Lower leg skin (tissue), 3 donors: ENCODE results near the gene CASS4.

ENCODE experiments used
- POLR2A ChIP-seq, 2 donors: fragments of 450-650 bp; IDR thresholded peaks; one replicate each; pipeline ENCODE4 v1.6.1; 2016 to 2017; ENCODE audit warnings: antibody characterized with exemption in 2 of 2, mild to moderate bottlenecking in 1 of 2, moderate library complexity in 1 of 2
- TF ChIP-seq, protein P1 (sequence below), 3 donors: fragments of 450-650 bp; IDR thresholded peaks; one replicate each; pipeline ENCODE4 v1.5.1; 2016; ENCODE audit warnings: antibody characterized with exemption in 3 of 3, mild to moderate bottlenecking in 3 of 3, moderate library complexity in 2 of 3

DNA sequence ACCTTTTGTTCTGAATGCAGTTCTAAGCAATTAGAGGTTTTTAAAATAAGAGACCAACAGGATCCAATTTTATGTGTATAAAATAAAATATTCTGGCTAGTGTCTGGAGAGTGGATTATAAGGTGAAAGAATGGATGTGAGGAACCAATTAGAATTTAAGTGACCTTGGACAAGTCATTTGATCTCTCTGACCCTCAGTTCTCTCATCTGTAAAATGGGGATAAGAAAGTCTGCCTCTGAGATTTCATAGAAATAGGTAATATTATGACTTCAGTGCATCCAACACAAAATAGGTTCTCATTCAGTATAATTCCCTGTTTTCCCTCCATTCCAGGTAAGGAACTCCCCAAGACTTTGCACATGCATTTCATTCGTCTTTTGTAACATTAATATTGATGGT, 18.9 kb downstream of the CASS4 start:
- no peak for TF ChIP-seq POLR2A (IDR thresholded peaks at IDR 0.05)
- TF ChIP-seq, protein P1, sequence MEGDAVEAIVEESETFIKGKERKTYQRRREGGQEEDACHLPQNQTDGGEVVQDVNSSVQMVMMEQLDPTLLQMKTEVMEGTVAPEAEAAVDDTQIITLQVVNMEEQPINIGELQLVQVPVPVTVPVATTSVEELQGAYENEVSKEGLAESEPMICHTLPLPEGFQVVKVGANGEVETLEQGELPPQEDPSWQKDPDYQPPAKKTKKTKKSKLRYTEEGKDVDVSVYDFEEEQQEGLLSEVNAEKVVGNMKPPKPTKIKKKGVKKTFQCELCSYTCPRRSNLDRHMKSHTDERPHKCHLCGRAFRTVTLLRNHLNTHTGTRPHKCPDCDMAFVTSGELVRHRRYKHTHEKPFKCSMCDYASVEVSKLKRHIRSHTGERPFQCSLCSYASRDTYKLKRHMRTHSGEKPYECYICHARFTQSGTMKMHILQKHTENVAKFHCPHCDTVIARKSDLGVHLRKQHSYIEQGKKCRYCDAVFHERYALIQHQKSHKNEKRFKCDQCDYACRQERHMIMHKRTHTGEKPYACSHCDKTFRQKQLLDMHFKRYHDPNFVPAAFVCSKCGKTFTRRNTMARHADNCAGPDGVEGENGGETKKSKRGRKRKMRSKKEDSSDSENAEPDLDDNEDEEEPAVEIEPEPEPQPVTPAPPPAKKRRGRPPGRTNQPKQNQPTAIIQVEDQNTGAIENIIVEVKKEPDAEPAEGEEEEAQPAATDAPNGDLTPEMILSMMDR (IDR thresholded peaks at IDR 0.05) = no peak
